HG03575 (cell line): ENCODE data around the gene GNG2.
A peak's percentile ranks its signal among the peaks of the same experiment; 100 is the strongest.

Experiments
- ATAC-seq: cut with Tn5 transposase; IDR thresholded peaks from one replicate; pipeline ENCODE4 v1.9.1; 2021; ENCODE audit not compliant: unreplicated experiment, insufficient number of reproducible peaks, low FRiP score; ENCODE audit errors: extremely low read depth

Gene GNG2

DNA sequence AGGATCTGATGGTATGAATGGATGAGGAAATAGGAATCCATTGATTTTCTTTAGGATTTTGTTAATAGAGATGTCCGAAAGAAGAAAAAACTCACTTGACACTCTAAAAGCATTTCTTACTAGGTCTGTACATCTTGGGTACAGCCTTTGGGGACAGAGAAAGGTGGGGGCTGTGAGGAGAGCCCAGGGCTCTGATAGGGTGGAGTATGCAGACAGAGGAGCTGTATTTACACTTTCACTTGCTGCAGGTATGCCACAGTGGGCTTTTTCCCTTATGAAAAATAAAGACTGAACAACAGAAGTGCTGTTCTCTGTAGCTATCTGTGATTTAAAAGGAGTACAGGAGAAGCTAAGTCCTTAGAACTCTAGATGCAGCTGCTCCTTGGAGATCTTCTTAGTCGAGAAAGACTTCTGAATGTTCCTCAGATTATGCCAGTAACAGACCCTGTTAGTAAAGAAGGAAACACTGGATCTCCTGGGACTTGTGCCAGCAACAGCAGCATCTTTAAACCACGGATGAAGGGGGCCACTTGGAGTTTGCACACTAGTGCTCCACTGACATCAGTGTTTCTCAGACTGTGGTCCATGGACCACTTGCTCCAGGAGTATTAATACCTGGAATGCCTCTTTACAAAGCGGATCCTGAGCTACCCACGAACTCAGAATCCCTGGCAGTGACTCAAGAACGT is 109.6 kb downstream of the GNG2 start:
- ATAC-seq, result no peak

DNA sequence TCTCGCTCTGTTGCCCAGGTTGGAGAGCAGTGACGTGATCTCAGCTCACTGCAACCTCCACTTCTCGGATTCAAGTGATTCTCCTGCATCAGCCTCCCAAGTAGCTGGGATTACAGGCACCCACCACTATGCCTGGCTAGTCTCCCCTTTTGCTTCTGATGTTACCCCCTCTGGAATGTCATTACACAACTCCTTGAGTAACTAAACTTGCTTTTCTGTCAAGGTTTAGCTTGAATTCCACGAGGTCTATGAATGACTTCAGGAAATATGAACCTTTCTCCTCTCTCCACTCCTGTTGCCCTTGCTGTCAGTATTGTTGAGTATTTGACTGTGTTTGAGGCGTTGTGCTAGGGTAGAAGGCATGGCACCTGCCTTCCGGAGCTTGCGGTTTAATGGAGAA is 112.2 kb downstream of the GNG2 start:
- ATAC-seq, result no peak

DNA sequence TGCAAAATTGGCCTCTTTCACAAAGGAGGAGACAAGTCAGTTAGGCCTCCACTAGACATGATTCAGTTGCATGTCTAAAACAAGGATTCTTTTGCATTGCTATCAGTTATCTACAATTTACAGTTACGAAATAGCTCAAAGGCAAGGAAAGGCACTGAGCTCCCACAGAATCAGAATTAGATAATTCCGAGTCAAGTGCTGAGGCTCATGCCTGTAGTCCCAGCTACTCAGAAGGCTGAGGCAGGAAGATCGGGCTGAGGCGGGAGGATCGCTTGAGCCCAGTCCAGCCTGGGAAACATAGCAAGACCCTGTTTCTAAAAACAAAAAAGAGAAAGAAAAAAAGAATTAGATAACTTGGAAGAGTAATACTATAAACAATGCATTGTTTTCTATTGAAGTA is 116.7 kb downstream of the GNG2 start:
- no peak for ATAC-seq

DNA sequence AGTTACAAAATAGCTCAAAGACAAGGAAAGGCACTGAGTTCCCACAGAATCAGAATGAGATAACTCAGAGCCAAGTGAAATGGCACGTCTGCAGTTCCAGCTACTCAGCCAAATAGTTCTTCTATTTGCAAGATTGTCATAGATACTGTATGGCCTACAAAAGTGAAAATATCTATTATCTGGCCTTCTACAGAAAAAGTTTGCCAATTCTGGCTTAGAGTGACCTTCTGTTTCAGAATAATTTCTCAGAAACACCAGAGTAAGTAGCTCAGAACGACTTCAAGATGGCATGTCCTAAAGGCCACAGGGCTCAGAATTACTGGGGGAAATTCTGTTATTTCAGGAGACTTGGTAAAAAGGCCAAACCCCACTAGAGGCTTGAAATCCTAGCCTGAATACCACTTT is 118.3 kb downstream of the GNG2 start:
- ATAC-seq, result no peak

DNA sequence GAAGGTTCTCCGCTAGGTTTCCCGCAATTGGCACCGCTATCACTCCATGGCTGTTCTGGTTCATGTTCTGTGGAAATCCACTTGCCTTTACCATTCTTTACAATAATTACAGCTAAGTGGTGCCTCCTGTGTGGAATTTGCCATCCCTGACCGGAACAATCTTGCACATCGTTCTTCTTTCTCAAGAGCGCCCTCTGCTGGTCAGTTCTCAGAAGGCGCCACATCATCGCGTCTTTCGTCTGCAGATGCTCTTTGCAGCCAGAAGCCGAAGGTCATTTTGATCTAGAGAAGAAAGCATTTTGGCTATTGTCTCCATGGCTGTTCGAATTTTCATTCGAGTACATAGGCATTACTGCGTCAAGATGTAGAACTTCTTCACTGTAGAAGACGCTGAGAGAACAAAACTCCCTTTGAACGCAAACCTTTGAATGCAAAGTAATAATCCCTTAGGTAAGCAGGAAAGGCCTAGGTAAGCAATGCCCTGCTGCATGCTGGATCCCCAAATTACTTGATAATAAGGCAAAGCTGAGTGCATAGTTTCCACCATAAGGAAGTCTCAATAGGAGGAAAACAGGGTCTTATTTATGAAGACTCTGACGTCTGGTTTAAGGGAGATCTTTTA is 118.8 kb downstream of the GNG2 start:
- ATAC-seq, result no peak

DNA sequence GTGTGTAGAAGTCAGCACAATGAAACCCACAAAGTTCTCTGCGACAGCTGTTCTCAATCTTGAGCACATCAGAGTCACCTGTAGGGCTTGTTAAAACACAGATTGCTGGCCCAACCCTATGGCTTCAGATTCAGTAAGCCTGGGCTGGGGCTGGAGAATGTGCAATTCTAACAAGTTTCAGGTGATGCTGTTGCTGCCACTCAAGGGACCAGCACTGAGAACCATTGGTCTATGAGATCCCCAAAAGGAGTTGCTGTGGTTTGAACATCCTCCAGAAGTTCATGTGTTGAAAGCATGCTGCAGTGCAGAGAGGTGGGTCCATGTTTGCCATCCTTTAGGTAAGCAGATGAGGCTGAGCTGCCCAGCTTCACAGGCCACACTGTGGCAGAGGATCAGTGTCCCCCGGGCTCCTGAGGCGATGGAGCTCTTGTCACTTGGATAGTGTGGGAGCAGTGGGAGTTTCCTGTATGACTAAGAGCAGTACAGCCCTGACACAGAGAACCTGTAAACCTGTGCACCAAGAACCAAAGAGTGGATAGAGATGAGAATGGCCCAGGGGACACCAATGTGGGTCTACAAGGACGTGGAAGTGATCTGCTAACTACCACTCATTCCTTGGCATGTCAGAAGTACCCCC is 120.9 kb downstream of the GNG2 start:
- ATAC-seq, result no peak

DNA sequence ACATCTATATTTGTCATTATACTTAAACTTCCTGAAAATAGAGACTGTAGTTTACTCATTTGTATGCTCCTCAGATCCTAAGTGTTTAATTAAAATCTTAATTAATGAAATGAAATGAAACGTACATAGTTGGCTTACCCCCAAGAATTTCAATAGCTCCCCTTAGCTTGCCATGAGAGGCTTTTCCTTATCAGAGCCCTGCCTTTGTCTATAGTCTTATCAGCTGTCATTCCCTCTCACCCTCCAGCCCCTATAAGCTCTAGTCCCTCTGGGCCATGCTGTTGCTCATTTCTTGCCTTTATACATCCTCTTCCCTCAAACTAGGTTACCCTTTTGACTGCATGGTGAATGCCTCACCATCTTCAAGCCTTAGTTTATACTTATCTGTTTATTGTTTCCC is 127.8 kb downstream of the GNG2 start:
- ATAC-seq, result no peak

DNA sequence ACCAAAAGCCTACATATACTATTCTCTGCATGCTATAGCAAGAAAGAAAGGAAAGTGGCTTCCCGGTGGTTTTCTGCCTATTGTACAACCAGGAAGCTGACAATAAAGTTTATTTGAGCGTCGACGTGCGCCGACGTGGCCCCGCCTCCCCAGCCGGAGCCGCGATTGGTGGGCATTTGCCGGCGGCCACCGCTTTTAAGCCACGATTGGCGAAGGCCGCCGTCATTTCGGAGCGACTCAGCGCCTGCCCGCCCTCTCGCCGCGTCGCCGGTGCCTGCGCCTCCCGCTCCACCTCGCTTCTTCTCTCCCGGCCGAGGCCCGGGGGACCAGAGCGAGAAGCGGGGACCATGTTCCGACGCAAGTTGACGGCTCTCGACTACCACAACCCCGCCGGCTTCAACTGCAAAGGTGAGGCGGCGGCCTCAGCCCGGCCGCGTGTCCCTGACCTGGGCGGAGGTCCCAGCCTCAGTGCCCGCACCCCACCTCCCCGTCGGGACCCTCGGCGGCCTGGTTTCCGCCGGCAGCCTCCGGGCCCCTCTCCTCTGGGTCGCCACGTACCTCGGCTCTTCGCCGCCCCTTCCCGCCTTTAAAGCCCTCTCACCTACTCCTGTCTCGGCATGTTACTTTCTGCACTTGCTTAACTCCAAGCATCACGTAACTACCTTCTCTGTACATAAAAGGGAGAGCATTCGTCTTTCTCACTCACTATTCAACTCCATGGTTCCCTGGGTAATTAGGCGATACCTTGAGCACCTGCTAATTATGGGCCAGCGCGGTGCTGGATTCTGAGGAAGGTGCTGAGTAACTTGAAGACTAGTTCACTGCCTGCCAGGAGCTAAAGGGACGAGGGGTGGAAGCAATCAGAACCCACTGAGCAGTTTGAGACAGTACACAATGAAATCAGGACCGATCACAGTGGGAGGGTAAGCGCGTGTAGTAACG is 129.2 kb downstream of the GNG2 start, which contains the start of gene RTRAF:
Gene RTRAF (plus strand): TSS at position 254 of the 942 bp plus-strand sequence. CDS start 94 bp downstream, at position 348.
- ATAC-seq, result peak; percentile 51

DNA sequence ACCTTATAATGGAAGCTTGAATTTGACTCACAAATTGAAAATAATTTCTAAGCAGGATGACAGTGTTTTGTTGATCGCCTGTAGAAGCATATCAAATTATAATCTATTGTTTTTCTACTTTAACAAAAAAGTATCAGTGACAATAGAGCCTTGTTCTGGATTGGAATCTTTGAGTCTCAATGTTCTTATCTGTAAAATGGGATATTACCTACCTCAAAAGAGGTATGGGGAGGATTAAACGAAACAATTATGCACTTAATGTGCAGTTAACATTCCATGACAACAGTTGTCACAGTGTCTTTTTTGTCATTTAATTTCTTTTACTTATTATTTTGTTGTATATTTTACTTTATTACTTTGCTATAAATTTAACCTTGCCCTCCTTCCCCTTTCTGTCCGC is 130.1 kb downstream of the GNG2 start:
- no peak for ATAC-seq

DNA sequence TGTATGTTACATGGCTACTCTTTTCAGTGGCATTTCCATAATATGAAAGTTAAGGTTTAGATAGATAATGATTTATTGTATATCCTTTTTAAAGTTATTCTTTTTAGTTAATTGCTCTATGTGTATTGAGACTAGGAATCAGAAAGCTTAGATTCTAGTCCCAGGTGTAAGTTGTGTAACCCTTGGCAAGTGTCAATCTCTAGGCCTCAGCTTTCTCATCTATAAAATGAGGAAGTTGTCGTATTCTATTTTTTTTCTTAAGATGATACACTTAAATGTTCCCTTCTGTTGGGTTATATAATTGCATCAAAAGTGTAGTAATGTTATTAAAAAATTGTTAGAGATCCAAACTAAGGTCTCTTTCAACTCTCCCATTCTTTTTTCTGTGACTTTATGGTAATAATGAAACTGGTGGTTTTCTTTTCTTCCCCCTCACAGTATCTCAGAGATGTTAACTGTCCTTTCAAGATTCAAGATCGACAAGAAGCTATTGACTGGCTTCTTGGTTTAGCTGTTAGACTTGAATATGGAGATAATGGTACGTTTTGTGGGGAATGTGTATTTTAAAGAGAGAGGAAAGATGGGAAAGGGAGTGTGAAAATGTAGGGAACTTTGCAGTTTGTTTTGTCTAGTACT is 133.0 kb downstream of the GNG2 start:
- no peak for ATAC-seq

DNA sequence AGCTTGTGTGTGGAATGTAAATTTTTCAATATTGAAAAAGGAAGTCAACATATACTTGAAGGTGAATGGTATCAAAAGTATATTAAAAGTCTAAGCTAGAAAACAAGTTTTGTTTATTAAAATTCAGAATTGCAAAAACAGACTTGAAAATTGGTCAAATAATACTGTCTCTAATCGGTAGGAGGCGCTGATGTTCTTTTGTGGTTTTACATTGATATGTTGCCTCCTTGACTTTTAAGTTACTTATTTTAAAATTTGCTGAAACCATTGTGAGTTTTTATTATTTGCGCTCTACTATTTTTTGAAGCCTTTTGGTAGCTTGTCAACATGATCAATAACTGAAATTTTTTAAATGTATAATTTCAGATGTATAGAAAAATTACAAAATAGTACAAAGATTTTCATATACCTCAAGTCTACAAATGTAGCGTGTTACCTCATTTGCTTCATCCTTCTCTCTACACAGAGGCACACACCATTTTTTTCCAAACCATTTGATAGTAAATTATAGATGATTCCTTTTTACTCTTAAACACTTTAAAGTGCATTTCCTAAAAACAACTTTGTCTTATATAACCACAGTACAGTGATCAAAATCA is 135.8 kb downstream of the GNG2 start:
- no peak for ATAC-seq

DNA sequence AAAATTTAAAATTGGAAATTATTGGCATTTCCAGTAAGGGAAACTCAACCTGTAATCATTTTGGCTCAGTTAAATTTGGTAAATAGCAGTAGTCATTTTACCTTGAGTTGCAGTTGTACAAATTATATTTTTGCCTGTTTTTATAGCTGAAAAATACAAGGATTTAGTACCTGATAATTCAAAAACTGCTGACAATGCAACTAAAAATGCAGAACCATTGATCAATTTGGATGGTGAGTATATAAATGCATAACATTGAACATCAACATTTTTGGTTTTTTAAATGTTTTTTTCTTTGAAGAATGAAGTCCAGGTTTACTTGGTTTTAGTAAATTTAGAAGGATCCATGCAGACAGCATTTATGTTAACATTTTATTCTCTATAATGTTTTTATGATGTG is 137.9 kb downstream of the GNG2 start:
- ATAC-seq, result no peak

DNA sequence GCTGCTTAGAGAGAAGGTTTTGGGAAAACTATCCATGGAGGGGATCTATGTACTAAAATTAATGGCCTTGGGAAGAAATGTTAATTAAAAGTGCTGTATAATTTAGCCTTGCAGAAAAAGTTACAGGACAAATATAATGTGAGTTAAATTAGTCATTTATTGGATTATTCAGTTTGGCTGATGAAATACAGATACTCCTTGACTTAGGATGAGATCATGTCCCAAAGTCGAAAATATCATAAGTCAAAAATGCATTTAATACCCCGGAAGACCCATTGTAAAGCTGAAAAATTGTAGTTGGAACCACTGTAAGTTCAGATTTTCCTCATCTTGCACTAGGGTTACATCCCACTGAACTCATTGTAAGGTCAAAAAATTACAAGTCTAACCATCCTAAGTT is 138.7 kb downstream of the GNG2 start:
- no peak for ATAC-seq

DNA sequence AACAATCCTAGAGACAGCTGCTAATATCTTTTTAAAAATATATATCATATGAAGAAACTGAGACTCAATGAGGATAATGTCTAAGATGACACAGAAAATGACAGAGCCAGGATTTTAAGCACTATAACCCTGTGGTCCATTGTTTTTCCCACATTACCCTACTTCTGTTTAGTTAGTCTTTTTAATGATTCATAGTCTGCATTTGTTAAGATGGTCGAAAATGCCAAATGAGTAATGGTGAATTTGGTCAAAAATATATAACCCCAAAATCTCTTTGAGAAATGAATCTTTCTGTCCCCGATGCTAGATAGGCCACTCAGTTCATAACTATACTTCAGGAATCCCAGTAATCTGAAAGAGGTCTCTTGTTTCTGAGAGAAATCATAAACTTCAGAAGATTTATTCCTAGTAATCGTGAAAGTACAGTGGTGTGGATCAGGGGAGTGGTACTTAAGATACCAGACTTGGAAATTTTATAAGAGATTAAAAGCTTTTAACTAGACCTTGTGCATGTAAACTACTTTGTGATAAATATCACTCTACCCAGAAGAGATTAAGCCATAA is 139.7 kb downstream of the GNG2 start:
- no peak for ATAC-seq

DNA sequence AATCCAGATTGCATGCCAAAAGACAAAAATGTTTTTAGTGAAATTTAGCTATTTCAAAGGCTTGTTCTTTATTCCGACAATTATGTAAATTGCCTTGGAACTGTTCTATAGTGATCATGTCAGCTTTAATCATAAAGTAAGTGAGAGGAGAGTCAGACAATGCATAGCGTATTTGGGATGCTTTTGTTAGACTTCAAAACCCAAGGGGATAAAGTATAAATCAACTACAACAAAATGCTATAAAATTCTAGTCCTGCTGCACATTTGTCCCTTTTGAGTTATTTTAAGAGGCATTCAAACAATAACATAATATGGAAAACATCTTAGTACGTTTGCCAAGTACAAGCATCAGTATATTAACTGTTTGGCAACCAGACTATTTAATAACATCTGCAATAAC is 140.3 kb downstream of the GNG2 start:
- no peak for ATAC-seq

DNA sequence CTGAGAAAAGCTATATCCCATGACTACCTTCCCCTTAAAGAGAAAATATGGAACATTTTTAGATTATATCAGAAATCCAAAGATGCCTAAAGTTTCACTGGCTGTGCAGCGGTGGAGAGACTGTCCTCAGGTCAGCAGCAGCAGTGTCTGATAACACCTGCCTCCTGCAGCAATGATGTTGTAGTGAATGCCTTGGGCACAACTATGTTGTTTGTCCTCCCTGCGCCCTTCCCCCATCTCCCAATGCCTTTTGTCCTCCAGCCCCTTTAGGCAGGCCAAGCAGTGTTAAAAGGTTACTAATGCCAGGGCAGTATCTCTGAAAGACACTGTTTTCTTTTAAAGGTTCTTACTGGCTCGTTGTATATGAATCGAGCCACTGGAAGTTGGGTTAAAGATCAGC is 142.1 kb downstream of the GNG2 start:
- ATAC-seq, result no peak

DNA sequence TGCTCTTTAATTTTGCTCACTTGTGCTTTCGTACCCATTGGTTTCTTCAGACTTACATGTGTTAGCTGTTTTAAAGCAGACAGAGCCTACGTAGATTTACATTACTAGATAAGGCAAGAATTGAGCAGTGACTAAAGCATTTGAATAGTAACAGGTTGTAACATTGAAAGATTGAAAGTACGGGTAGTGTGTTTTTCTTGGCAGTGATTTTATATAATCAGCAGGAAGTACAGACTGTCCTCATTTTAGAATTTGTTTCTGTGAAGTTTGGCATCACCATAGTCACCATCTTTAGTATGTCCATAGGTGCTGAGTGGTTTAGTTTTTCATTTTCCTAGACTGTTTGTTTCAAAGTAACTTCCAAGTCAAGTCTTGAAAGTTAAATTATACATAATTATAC is 142.9 kb downstream of the GNG2 start:
- no peak for ATAC-seq

DNA sequence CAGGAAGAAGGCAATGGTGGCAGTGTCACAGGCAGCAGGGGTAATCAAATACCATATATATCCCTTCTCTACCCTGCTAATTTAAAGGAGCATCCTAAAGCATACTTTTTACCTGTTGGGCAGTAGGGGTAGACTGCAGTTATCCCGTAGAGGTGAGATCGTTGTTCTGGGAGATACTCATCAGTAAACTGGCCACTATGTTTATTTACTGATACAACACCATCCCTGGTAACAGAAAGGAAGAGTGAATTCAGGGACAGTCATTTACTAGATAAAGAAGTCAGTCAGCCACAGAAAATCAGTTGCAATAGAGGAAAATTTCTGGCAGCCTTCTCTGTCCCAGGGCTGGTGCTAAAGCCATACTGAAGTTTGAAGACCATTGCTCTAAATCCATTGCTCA is 145.2 kb downstream of the GNG2 start:
- ATAC-seq, result no peak
